ENCODE measurements around the gene DISP2.

GRCh38 chr15:40407330-40407990 lies 49.4 kb downstream of the DISP2 start:
- TF ChIP-seq EZH2 (IDR thresholded peaks at IDR 0.05; ENCODE audit: low read depth) = no peak
- TF ChIP-seq CTCF (conservative IDR thresholded peaks at IDR 0.05) = no peak
